EH (cell line): ENCODE data around the gene ST3GAL4.
A peak's percentile ranks its signal among the peaks of the same experiment; 100 is the strongest.

Source experiments
- DNase-seq: peaks from one replicate; pipeline ENCODE4 v3.0.0-alpha.2; 2015; ENCODE audit warnings: low read depth

Gene ST3GAL4

DNA sequence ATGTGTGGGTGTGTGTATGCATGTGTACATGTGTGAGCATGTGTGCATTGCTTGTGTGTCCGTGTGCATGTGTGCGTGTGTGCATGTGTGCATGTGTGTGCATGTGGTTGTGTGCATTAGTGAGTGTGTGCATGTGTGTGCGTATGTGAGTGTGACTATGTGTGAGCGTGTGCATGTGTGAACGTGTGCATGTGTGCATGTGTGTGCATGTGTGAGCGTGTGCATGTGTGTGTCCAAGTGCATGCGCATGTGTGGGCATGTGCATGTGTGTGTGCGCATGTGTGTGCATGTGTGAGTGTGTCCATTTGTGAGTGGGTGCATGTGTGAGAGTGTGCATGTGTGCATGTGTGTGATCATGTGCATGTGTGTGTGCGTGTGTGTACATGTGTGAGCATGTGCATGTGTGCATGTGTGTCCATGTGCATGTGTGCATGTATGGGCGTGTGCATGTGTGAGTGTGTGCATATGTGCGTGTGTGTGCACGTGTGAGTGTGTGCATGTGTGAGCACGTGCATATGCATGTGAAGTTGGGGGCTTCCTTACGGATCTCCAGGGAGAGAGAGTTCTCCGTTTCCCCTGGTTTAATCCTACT lies 95.8 kb downstream of the ST3GAL4 start:
- DNase-seq, result no peak

DNA sequence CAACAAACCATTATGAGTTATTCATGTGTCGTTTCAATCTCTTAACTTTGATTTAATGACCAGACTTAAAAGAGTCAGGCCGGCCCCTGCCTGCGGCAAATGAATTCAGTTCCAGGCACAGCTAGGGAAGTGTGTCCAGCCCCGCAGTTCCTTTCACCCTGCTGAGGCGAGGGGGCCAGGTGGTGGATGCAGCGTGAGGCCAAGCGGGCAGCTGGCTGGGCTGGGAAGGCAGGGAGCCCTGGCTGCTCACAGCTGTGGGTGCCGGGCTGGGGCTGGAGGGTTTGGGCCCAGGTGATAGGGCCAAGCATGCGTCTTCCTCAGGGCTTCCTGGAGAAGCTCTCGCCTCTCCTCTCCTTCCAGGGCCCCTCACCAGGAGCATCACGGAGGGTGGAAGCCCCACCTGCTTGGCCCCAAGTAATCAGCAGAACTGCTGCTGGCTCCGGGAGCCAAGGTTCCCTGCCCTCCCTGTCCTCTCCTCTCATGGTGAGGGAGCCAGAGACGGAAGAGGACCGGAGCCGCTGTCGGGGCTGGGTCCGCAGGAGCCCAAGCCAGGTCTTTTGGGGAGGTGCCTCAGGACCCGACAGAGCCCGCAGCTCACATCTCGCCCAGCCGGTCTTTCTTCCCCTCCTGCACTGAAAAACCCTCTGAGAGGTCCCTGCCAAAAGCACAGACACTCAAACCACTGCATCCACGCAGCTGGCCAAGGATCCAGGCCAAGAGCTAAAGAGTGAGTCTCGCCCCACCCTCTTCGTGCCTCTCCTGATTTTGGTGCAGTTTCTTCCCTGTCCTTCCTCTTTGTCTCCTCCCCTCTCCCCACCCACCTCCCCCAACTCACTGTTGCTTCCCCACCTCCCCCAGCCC lies 97.0 kb downstream of the ST3GAL4 start:
- DNase-seq, result no peak

DNA sequence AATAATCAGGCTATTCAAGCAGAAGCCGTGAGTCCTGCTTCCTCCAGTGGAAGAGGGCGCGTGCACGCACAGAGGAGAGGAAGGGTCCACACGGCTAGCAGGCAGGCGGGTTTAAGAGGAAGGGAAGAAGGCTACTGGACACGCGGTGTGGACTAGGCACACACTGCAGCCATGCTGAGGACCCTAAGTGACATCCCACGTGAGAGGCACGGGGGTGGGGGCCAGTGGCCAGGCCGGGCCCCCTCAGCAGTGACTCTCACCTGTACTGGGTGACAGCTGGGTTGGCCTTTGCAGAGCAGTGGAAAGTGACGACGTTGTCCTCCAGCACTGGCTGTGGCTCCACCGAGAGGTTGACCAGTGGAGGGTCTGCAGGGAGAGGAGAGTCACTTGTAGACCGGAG lies 100.6 kb downstream of the ST3GAL4 start:
- no peak for DNase-seq

DNA sequence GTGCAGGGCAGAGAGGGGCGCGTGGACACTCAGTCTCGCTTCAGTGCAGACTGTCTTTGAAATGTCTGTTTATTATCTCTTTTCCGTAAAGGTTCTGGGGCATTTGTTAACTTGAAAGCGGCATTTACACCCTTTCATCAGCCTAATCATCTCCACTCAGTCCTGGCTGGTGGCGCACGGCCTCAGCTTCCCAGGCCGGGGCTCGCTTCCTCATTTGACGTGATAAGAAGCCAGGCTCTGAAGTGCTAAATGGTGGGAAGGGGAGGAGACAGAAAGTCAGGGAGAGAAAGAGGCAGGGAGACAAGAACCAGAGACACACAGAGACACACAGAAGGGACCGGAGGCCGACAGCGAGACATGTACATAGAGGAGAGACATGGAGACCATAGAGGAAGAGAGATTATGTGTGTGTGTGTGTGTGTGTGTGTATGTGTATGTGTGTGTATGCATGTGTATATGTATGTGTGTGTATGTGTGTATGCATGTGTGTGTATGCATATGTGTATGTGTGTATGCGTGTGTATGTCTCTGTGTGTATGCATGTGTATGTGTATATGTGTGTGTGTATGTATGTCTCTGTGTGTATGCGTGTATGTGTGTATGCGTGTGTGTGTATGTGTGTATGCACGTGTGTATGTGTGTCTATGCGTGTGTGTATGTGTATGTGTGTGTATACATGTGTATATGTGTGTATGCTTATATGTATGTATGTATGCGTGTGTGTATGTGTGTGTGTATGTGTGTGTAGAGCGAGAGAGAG lies 101.5 kb downstream of the ST3GAL4 start:
- no peak for DNase-seq

DNA sequence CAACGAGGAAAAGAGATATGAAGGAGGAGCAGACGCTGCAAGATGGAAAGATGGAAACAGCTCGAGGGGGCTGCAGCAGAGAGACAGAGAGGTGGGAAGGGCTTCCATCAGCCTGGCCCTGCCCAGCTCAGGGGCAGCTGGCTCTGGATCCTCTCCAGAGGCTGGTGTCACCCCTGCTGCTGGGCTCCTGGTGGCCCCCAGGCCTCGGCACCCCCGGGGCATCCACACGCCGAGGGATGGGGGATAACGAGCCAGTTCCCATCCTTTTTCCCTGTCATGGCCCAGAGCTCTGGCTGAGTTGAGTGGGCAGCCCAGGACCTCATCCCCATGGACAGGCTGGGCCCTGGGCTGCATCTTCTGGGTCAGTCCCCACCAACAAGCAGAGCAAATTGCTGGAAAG lies 102.3 kb downstream of the ST3GAL4 start:
- DNase-seq, result no peak

DNA sequence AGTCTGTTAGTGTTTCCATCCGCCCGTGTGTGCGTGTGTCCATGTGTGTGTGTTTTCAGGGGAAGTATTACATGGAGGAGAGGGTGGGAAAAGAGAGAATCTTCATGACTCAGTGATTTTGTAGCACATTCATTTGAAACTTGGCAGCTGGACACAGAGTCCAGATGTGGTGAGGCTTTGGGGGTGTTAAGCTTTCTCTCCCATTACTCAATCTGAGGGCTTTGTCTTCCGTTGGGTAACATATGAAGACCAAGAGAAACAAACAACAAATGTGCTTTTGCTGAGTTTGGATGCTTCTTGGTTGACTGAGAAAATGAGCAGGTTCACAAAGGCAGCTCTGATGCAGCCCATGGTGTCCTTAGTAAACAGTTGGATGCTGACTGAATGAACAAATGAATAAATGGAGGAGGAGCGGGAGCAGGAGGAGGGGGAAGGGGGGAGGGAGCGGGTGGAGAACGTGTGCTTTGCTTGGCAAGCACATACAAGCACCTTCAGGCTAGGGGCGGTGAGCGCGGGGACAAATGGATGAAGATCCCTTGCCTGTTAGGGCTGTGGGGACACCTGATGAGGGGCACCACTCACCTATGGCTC lies 104.3 kb downstream of the ST3GAL4 start:
- peak; percentile 37 for DNase-seq

DNA sequence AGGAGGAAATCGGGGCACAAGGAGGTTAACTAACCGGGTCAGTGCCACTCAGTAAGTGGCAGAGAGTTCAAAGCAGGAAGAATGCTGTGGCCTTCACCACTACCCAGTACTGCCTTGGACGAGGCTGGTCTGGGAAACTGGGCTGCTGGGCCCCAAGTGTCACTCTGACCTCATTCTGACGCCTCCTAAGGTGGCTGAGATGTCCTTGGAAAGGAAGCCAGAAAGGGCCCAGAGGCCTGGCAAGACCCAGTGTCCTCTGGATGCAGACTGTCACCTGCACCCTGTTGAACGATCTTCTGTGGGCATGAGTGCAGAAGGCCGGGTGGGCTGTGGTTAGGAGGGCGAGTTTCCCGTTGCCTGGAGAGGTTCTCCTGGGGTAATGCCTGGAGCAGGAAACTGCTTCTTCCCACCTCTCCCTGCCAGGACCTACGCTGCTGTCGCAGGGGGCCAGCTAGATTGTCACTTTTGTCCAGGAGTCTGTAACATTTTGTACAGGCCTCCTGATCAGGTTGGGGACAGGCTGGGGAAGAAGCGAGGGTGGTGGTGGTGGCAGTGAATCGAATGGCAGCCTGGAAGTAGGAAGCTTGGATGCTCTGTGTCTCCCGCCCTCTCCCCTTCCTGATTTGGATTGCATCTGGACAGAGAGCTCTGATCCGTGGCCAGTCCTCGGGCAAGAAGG lies 105.1 kb downstream of the ST3GAL4 start:
- DNase-seq, result no peak

DNA sequence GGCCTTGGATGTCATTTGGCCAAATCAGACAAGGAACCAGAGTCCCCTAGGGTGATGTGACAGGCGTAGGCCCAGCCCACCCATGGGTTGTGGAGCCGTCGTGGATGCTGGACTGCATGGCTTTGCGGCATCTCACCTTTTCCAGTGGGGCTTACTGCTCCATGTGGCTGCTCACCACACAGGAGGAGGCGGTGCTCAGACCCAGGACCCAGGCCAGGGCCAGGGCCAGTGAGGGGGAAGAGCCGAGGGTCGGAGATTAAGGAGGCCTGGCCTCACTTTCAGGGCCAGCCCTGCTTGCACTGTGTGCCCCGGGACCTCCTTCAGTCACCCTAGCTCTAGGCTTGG lies 105.6 kb downstream of the ST3GAL4 start:
- no peak for DNase-seq

DNA sequence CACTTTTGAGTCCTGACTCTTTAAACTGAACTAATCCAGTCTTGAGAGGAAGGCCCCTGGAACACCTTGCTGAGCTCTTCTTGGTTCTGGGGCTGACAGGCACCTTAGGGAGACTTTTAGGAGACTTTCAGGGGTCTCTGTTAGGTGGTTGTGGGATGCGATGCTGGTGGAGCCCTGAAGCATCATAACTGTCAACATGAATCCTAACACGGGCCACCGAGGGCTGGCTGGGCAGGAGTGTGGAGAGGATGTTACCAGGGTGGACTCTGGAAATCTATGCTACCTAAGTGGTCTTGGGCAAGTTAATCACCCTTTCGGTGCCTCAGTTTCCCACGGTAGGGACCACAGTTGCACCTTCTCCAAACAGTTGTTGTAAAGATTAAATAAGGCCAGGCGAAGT lies 106.5 kb downstream of the ST3GAL4 start:
- DNase-seq, result no peak

DNA sequence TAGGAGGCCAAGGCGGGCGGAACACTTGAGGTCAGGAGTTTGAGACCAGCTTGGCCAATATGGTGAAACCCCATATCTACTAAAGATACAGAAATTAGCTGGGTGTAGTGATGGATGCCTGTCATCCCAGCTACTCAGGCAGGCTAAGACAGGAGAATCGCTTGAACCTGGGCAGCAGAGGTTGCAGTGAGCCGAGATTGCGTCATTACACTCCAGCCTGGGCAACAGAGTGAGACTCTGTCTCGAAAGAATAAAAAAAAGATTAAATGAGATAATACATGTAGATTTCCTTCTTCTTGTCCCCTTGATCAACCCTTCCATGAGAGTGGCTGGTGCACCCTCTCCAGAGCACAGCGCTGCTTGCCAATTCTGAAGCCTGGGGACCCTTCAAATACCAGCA lies 106.9 kb downstream of the ST3GAL4 start:
- no peak for DNase-seq
